Muscle layer of duodenum (tissue), 2 donors: ENCODE data around the gene CCDC175.

Source experiments
- H3K27ac ChIP-seq: one replicate; pipeline ENCODE4 v1.7.0; 2013; ENCODE audit warnings: mild to moderate bottlenecking, low read length
- H3K27me3 ChIP-seq: one replicate; pipeline ENCODE4 v1.7.0; 2013; ENCODE audit warnings: low read depth, mild to moderate bottlenecking, control low read depth, low read length
- H3K36me3 ChIP-seq, 2 donors: one replicate each; pipeline ENCODE4 v1.7.0; 2013; ENCODE audit warnings: low read length in 2 of 2, control low read depth in 1 of 2, mild to moderate bottlenecking in 1 of 2; ENCODE audit not compliant: insufficient read depth in 2 of 2, control insufficient read depth in 1 of 2
- H3K4me1 ChIP-seq, 2 donors: one replicate each; pipeline ENCODE4 v1.7.0; 2013; ENCODE audit warnings: low read length in 2 of 2, mild to moderate bottlenecking in 2 of 2, control low read depth in 1 of 2, moderate library complexity in 1 of 2; ENCODE audit not compliant: insufficient read depth in 2 of 2, control insufficient read depth in 1 of 2
- H3K4me3 ChIP-seq, 2 donors: one replicate each; pipeline ENCODE4 v1.7.0; 2013; ENCODE audit warnings: low read length in 2 of 2, low read depth in 1 of 2, mild to moderate bottlenecking in 1 of 2
- H3K9me3 ChIP-seq, 2 donors: one replicate each; pipeline ENCODE4 v1.7.0; 2013; ENCODE audit warnings: low read length in 2 of 2, control low read depth in 1 of 2, mild to moderate bottlenecking in 1 of 2; ENCODE audit not compliant: control insufficient read depth in 1 of 2
- donor health status: healthy.

CCDC175 gene

DNA sequence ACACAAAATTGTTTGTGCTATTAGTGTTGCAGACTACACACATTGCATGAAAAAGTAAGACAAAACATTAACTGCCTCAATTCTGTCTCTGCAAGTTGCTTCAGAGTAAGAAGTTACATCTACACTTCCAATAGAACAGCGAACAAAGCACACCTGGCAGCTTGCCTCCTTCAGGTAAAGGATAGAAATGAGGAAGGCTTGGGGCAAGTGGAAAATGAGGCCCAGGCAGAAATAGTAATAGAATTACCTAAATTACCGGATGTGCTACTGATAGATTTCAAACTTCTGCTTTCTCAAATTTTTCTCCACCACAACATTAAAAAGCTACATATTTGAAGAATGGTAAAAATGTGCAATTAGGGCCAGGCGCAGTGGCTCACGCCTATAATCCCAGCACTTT, 37.7 kb downstream of the CCDC175 start:
- H3K27ac ChIP-seq: no peak overlapping the region
- no peak overlapping the region for H3K4me3 ChIP-seq
- no peaks in the 10 kb centered on the region for H3K9me3 ChIP-seq
- H3K4me1 ChIP-seq: no peaks in the 10 kb centered on the region
- no peaks in the 10 kb centered on the region for H3K36me3 ChIP-seq
- H3K27me3 ChIP-seq: no peaks in the 10 kb centered on the region

DNA sequence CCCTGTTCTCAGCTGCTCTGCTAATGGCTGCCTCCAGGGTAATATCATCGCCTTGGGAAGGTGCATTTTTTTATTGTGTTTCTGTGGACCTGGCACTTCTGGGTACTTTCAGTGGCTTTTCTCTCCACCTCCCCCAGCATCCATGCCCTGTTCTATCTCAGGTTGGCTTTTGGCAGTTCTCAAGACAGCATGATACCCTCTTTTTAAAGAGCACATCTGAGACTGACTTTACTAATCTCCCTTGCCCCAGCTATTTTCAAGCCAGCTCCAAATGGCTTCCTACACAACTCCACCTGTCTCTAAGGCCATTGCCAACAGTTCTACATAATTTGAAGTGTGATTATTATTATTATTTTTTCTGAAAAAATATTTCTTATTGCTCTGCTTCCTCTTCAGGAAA, 39.1 kb downstream of the CCDC175 start:
- H3K36me3 ChIP-seq: no peaks in the 10 kb centered on the region
- no peak overlapping the region for H3K4me3 ChIP-seq
- no peak overlapping the region for H3K27ac ChIP-seq
- no peaks in the 10 kb centered on the region for H3K27me3 ChIP-seq
- no peaks in the 10 kb centered on the region for H3K9me3 ChIP-seq
- H3K4me1 ChIP-seq: no peaks in the 10 kb centered on the region

GRCh38 chr14:59534361-59534987, 42.1 kb downstream of the CCDC175 start:
- Histone ChIP-seq H3K27ac (no peak overlapping the region), H3K27me3 (no peaks in the 10 kb centered on the region), H3K4me1 (no peaks in the 10 kb centered on the region), H3K36me3 (no peaks in the 10 kb centered on the region), H3K4me3 (no peak overlapping the region), H3K9me3 (no peaks in the 10 kb centered on the region)

DNA sequence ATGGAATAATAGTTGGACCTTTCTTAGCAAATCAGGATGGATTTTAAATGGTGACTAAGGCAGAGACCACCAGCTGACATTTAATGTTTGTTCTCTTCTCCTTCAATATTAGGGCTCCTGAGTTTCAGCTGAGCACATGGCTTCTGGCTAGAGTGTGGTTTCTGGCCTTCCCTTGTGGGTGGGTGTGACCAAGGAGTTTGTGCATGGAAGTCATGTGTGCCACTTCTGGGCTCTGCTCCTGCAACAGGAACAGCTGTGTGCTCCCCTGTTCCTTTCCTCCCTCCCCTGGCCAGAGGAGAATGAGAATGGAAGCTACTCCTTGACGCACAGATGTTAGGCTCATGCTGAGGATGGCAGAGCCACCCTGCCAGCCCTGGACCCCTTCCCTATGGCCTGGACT, 44.2 kb downstream of the CCDC175 start:
- Histone ChIP-seq H3K4me1 (no peaks in the 10 kb centered on the region), H3K27ac (no peak overlapping the region), H3K4me3 (no peak overlapping the region), H3K36me3 (no peaks in the 10 kb centered on the region), H3K27me3 (no peaks in the 10 kb centered on the region), H3K9me3 (peaks cover 0 to 3% of the 10 kb centered on the region in 2 donors)

- H3K27ac ChIP-seq: no peak overlapping the region
- H3K4me1 ChIP-seq: no peaks in the 10 kb centered on the region
- H3K27me3 ChIP-seq: no peaks in the 10 kb centered on the region
- H3K9me3 ChIP-seq: peaks cover 0 to 3% of the 10 kb centered on the region in 2 donors
- H3K4me3 ChIP-seq: no peak overlapping the region
- H3K36me3 ChIP-seq: no peaks in the 10 kb centered on the region
These were observed 46.3 kb downstream of the CCDC175 start for GRCh38 chr14:59530349-59530748.

GRCh38 chr14:59529189-59529588, 47.4 kb downstream of the CCDC175 start:
- no peaks in the 10 kb centered on the region for H3K4me1 ChIP-seq
- H3K27ac ChIP-seq: no peak overlapping the region
- H3K9me3 ChIP-seq: peaks cover 0 to 3% of the 10 kb centered on the region in 2 donors
- H3K36me3 ChIP-seq: no peaks in the 10 kb centered on the region
- no peak overlapping the region for H3K4me3 ChIP-seq
- H3K27me3 ChIP-seq: no peaks in the 10 kb centered on the region

- no peaks in the 10 kb centered on the region for H3K27me3 ChIP-seq
- H3K9me3 ChIP-seq: no peaks in the 10 kb centered on the region
- no peaks in the 10 kb centered on the region for H3K4me1 ChIP-seq
- no peak overlapping the region for H3K4me3 ChIP-seq
- no peak overlapping the region for H3K27ac ChIP-seq
- H3K36me3 ChIP-seq: no peaks in the 10 kb centered on the region
These were observed 56.4 kb downstream of the CCDC175 start for GRCh38 chr14:59520224-59520623.

GRCh38 chr14:59511916-59512575, 64.6 kb downstream of the CCDC175 start:
- no peaks in the 10 kb centered on the region for H3K4me1 ChIP-seq
- H3K27me3 ChIP-seq: no peaks in the 10 kb centered on the region
- no peaks in the 10 kb centered on the region for H3K9me3 ChIP-seq
- H3K27ac ChIP-seq: no peak overlapping the region
- H3K4me3 ChIP-seq: no peak overlapping the region
- no peaks in the 10 kb centered on the region for H3K36me3 ChIP-seq

DNA sequence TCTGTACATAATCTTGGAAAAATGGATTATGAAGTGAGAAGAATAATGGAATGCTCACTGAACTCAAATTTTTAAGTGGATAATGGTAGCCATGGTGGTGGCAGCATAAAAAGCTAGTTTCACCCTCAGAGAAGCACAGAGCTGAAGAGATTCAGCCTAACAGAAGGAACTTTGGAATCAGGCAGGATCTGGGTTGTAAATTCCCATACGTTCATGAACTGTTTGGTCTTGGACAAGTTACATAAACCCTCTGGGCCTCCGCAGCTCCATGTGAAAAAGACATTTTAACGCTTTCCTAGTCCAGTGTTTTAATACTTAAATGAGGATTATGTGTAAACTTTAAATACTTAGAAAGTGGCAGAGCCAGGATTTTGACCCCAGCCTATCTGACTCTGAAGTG, 65.6 kb downstream of the CCDC175 start:
- no peaks in the 10 kb centered on the region for H3K4me1 ChIP-seq
- H3K27ac ChIP-seq: no peak overlapping the region
- no peaks in the 10 kb centered on the region for H3K36me3 ChIP-seq
- H3K4me3 ChIP-seq: no peak overlapping the region
- H3K9me3 ChIP-seq: no peaks in the 10 kb centered on the region
- no peaks in the 10 kb centered on the region for H3K27me3 ChIP-seq

DNA sequence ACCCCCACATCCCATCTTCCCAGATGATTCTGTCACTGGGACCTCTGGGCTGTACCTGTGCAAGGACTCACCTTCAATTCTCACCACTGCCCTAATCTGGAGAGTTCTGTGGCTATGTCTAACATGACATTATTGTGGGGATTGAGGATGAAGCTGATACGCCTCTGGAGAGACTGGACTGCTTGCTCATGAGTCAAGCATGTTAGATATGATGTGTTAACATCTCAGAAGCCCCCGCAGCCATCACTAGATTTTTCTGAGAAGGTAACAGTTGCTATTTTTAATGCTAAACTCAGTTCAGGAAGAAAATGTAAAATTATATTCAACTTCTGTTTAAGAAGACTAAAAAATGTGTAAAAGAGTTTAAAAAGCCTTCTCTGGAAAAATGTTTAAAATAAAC, 66.6 kb downstream of the CCDC175 start:
- H3K9me3 ChIP-seq: no peaks in the 10 kb centered on the region
- no peak overlapping the region for H3K27ac ChIP-seq
- no peak overlapping the region for H3K4me3 ChIP-seq
- H3K4me1 ChIP-seq: no peaks in the 10 kb centered on the region
- no peaks in the 10 kb centered on the region for H3K27me3 ChIP-seq
- peaks cover 0 to 4% of the 10 kb centered on the region in 2 donors for H3K36me3 ChIP-seq

DNA sequence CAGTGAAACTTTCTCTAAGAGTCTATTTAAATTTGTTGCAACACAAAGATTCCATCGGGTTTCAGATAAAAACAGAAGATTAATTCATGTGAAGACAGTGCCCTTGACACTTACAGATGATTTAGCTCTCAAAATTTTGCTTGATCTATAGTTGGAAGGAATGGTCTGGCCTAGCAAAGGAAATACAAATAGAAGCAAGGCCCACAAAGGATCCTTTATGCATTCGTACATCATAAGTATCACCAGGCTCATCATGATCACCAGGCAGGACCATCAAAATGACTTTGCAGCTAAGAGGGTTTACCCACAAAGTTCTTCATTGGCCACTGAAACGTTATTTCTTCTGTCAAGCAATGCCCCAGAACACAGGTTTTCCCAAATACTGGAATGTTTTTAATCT, 67.5 kb downstream of the CCDC175 start:
- Histone ChIP-seq H3K36me3 (peaks cover 4 to 7% of the 10 kb centered on the region in 2 donors), H3K27ac (no peak overlapping the region), H3K27me3 (no peaks in the 10 kb centered on the region), H3K4me1 (no peaks in the 10 kb centered on the region), H3K9me3 (no peaks in the 10 kb centered on the region), H3K4me3 (no peak overlapping the region)

- Histone ChIP-seq H3K27me3 (no peaks in the 10 kb centered on the region), H3K4me3 (no peak overlapping the region), H3K4me1 (no peaks in the 10 kb centered on the region)
These were observed 68.9 kb downstream of the CCDC175 start for GRCh38 chr14:59507752-59508103.

More at GRCh38 chr14:59507752-59508103, 68.9 kb downstream of the CCDC175 start:
- H3K9me3 ChIP-seq: no peaks in the 10 kb centered on the region
- H3K27ac ChIP-seq: no peak overlapping the region
- H3K36me3 ChIP-seq: peaks cover 9 to 11% of the 10 kb centered on the region in 2 donors
